ENCODE data around the gene ZNF609.
"Not testable (repeated sequence)": the region's sequence is repeated elsewhere in the genome, so short reads cannot be mapped to it uniquely, and the experiment has no call there.

Gene ZNF609

DNA sequence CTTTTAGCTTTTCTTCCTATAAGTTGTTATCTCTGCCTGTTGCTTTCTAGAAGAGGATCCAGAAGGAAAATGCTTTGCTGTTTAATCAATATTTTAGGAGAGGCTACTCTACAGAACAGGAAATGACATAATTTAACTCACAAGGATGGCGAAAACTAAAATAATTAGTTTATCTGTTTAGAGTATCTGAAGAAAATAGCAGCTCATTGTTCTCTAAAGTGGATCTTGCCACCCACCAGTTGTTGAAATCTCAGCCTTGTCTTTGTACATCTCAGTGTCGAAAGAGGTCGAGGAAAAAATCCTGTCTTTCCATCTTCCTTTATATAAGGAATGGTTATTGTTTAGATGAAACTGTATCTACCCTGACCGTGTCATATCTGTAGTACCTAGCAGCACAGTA, 126.6 kb downstream of the ZNF609 start:
- no peak for DNase-seq

DNA sequence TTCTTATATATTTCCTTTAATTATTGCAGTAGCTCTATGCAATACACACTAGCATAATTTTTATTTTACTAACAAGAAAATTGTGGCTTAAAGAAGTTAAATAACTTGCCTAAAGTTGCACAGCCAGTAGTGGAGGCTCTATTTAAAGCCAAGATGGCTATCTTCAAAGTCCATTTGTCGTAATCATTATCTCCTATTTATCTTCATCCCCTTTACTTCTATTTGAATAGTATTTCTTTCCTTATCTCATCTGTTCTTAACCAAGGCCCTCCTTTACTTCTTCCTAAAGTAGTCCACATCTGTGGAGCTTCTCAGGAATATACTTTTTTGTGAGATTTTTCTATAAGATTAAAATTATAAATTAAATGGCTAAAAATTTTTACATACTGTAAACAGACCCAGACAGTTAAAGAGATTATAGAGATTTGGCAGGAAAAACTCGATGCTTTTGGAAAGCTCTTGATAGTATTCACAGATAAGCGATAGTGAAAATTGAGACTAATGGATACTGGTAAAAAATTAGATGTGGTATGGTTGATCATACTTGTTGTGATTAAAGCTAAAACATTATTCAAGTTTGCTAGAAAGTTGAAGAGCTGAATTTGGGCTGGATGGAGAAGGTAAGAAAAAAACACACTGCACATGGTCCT, 129.2 kb downstream of the ZNF609 start:
- no peak for DNase-seq

DNA sequence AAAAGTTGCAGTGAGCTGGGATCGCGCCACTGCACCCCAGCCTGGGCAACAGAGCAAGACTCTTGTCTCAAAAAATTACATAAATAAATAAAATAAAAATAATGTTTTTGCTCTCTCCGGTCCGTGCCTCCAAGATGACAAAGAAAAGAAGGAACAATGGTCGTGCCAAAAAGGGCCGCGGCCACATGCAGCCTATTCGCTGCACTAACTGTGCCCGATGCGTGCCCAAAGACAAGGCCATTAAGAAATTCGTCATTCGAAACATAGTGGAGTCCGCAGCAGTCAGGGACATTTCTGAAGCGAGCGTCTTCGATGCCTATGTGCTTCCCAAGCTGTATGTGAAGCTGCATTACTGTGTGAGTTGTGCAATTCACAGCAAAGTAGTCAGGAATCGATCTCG, 132.5 kb downstream of the ZNF609 start:
- DNase-seq: not testable (repeated sequence)

DNA sequence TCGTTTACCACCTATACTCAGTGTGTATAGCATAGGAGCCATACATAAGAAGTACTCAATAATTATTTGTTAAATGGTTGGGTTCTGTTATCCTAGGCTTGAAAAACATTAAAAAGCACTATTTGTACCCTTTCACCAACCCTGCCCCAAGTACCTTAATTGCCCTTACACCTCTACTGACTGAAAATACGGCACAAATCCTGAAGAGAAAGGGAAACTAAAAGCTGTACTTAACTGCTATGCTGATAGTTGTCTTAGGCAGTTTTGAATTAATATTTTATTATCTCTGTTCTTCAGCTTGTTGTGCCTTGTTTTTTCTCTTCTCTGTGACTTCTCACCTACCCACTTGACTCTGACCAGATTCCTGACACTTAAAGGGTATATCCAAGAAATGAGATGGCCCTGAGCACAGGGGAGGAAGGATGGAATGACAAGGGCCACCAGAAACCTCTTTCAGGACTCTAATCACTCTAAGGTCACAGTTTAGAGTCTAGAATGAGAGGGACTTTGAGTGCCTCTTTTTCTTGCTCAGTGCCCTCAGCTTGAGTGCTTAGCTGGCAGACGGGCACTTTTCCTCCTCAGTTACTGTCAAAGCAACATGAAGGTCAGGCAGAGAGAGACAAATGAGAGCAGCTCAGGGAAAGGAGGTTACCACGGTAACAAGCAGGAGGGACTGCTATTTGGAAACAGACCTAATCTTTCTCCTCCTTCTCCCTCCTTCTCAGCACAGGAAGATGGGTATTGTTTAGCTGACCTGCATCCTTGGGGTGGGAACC, 136.5 kb downstream of the ZNF609 start:
- DNase-seq: peak in 1 of 2 experiments; percentile 51

DNA sequence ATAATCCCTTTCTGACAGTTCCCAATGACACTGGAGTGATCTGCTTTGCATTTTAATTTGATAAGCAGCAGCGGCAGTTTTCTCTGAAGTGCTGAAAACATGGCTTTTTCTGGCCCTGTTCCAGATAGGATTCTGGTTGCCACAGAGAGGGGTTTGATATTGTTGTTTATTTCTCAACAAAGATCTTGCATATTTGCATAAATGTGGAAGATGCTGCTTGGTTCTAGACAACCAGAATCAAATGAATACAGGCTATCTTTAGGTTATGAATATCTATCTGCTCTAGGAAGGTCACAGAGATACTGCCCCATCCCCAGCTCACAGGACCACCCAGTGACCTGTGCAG, 137.1 kb downstream of the ZNF609 start:
- DNase-seq: no peak

DNA sequence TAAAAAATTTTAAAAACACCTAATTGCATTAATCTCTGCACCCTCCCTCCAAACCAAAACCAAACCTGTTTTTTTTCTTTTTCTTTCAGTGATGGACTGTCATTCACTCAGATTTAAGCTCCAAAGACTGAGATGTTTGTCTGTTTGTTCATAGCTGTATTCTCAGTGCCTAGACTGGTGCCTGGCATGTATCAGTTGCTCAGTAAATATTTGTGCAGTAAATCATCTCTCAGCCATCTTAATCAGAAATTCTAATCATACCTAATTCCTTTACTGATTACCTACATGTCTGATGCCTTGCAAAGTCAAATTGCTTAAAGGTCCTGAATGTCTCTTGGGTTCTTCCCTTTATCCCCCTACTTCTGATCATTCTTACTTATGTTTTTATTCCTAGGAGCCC, 138.8 kb downstream of the ZNF609 start:
- no peak for DNase-seq

DNA sequence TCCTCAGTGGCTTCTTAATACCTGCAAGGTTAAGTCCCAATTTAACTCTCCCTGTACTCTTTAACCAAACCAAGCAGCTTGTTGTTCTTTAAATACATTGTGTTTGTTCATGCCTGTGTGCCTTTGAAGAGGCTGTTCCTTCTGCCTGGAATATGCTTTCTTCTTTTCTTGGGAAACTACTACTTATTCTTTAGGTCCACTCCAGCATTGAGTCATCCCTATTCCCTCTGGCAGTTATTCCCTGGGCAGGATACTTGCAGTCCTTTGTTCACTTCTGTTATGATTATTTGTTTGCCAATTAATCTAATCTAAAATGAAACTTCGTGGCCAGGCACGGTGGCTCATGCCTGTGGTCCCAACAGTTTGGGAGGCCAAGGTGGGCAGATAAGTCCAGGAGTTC, 139.3 kb downstream of the ZNF609 start:
- DNase-seq: no peak

DNA sequence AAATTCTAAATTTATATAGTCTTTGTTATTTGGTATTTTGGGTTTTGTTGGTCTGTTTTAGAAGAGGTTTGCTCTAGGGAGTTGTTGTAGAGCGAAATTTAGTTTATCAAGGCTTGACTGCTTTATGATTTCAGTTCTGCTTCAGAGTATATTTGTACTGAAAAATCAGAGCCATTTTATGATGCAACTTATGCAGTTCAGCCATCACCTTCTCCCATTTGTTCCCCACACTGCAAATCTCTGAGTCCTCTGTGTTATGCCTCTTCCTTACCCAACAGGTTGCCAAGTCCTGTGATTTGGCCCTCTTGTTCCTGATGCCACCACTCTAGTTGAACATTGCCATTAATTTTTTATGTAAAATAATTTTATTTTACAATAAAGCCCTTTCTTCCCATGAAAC, 140.4 kb downstream of the ZNF609 start:
- DNase-seq: no peak

DNA sequence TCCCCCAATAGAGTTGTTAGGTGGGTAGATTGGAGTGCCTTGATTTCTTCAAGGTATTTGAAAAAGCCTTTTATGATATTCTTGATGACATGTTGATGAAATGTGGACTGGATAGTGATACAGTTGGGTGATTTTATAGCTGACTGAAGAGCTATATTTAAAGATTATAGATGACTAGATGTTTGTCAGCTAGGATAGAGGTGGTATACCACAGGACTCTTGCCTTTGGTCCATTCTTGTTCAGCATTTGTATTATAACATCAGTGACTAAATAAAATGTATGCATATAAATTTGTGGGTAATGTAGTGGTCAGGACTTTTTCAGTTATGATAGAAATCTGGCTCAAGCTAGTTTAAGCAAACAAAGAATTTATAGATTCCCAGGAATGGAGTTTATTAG, 143.9 kb downstream of the ZNF609 start:
- DNase-seq: no peak

DNA sequence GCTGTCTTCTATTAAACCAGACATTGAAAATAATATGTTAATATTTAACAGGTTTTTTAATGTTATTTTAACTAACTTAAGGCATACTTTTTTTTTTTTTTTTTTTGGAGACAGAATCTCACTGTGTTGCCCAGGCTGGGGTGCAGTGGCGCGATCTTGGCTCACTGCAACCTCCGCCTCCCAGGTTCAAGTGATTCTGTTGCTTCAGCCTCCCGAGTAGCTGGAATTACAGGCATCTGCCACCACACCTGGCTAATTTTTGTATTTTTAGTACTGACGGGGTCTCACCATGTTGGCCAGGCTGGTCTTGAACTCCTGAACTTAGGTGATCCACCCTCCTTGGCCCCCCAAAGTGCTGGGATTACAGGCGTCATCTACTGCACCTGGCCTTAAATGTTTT, 147.0 kb downstream of the ZNF609 start:
- not testable (repeated sequence) for DNase-seq

DNA sequence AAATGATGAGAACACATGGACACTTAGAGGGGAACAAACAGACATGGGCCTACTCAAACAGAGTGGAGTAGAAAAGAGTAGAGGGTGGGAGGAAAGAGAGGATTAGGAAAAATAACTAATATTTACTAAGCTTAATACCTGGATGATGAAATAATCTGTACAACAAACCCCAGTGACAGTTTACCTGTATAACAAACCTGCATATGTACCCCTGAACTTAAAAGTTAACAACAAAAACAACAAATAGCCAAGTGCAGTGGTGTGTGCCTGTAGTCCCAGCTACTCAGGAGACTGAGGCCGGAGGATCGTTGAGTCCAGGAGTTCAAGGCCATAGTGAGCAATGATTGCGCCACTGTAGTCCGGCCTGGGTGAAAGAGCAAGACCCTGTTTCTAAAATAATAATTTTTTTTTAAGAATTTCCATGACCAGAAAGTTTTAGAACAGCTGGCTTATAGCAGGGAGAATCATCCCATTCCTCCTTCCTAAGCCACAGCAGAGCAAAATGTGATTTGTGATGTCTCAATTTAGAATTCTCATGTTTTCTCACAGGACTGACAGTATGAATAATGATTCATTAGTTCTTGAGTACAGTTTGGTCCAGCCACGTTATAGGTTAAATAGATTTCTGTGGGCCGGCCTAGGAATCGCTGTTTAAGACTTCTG, 150.0 kb downstream of the ZNF609 start:
- no peak for DNase-seq

DNA sequence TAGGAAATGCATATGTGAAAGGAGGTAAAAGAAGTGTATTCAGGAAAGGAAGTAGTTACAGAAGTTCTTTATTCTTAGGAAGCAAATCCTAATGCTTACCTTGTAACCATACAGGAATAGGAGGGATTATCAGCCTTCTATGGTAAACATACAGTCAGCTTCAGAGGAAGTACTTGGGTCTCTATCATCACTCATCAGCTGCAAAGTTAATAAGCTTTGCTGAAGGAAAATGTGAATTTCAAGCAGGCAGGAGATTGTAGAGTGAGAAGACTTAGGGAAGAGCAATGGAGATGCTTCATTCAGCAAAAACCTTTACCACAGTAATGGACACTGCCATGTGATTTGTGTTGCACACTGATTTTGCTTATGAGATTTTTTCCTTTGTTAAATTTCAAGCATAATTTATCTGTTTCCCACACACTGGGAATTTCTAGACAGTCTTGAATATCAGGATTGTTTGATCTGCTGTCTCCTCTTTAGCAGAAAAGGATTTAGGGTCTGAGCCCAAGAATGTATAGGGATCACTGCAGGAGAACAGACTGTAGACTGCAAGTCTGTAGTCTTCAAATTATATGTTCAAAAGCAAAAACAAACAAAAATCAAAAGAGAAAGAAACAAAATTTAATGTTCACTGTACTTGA, 150.8 kb downstream of the ZNF609 start:
- no peak for DNase-seq

DNA sequence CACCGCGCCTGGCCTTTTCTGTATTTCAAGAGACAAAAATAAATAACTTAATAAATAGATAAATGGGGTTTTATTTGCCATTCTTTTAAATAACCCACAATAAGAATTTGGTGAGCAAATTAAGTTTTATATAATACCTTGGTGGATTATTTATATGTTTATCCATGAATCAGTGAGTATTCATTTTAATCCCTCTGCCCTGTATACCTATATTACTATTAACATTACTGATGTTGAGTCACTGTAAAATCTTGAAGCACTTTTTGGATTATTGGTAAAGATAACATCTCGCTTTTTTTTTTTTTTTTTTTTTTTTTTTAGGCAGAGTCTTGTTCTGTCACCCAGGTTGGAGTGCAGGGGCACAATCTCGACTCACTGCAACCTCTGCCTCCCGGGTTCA, 154.1 kb downstream of the ZNF609 start:
- DNase-seq: no peak

DNA sequence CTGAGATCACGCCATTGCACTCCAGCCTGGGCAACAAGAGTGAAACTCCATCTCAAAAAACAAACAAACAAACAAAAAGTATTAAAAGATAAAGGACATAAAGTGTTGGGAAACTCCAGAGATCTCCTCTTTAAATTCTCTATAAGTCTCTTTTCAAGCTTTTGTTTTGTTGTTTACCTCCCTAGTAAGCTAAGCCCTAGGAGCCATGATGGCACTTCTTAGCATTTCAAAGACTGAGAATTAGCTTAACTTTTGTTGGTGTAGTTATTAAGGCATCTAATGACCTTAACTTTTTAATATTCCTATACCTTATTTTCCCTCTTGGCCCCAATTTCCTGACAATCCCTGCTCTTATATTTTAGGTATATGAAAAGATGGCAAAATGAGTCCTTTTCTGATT, 157.3 kb downstream of the ZNF609 start:
- DNase-seq: no peak

DNA sequence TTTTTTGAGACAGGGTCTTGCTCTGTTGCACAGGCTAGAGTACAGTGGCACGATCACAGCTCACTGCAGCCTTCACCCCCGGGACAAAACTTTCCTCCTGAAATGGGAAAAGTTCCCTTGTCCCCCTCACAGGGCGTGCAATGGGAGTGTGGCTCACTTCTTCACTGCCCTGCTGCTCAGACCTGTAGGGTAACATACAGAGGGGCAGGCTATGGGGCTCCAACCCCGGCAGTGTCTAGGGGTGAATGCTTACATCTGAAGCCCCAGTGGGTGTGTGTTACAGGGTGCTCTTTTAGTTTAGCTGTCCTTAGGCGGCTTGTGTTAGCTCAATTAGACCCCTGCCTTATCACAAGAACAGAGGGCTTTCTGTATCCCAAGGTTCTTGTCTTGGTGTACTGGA, 157.8 kb downstream of the ZNF609 start:
- no peak for DNase-seq

DNA sequence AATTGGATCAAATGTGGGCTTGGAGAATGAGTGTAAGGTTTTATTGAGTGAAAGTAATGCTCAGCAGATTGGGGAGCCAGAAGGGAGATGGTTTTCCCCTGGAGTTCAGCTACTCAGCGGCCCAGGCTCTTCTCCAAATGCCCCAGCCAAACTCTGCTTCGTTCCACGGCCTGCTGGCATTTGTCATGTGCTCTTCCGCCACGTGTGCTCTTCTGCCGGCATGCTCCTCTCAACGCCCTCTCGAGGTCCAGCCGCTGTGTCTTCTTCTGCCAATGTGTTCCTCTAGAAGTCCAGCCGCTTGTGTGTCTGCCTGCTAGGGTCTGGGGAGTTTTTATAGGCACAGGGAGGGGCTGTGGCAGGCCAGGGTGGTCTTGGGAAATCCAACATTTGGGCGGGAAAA, 158.2 kb downstream of the ZNF609 start:
- no peak for DNase-seq

DNA sequence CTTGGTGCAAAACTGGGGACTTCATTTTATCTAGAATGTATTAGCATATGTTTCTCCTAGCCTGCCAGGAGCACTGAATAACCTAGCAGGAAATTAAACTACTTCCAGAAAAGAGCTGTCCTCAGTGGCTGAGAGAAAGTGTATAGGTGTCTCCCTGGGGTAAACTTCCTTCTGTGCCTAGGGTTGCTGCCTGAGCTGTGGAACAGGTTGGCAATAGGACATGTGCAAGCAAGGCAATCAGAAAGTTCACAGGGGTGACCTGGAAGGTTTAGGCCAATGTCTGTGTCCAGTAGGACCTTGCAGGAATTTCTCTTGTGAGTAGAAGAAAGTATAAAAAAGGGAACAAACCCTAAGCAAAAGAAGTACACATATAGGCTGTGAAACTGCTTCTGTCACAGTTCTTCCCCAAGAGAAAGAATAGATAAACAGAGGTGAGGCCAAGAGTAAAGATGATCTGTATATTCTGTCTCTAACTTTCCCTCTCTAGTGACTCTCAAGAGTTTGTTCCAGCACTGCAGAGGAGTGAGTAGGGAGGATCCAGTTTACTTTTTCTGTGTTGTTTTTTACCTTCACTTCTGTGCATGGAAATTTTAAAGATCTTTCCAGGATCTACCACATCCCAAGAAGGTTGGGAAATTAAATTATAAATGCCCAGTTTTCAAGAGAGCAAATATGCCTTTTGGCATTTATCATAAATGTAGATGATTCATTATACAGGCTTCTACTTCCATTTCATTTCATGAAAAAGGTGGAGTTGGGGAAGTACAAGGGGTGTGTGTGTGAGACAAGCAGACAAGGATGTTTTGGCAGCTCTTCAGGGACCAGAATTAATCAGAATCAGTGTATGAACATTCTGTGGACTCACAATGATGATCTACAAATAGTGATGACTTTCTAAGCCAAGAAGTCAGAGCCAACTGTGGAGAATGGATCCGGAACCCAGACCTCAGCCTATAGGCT, 159.8 kb downstream of the ZNF609 start:
- no peak for DNase-seq

DNA sequence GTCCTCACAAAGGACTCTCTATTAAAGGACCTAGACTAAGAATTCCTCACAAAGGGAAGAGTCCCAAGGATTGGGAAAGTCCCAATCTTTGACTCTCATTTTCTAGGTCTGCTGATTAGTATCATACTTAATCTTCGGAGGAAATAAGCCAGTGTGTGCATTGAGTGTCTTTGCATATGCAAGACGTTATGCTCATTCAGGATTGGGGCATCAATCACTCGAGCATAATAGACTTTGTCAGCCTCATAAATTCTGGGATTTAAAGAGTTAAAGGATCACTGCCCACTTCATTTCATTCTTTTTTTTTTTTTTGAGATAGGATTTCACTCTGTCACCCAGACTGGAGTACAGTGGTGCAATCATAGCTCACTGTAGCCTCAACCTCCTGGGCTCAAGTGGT, 160.7 kb downstream of the ZNF609 start:
- DNase-seq: no peak

DNA sequence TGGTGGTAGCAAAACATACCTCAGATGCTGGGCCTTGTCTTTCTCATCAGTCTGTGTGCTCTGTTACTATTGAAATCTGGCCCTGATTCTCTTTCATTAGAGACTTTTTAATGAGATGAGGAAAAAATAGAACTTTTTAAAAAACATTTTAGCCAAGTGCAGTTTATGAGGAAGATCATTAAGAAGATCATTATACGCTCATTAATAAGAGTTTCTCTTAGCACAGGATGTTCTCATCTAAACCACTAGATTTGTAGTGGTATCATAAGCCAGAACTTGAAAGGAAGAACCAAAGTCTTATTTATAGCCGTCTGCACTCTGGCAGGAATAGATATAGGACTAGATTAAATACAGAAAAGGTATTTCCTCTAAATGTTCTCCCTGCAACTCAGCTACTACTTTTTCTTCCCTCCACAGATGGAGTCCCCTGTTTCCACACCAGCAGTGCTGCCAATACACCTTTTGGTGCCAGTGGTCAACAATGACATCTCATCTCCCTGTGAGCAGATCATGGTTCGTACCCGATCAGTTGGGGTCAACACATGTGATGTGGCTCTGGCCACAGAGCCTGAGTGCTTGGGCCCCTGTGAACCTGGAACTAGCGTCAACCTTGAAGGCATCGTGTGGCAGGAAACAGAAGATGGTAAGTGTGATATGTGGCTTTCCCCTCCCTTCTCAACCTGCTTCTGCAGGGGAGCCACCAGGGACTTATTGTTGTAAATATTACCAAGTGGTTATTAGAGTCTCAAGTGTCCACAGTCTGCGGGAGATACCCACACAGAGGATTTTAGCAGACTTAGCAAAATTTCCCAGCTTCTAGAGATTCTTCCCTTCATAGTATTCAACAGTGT, 162.3 kb downstream of the ZNF609 start:
- DNase-seq: no peak

DNA sequence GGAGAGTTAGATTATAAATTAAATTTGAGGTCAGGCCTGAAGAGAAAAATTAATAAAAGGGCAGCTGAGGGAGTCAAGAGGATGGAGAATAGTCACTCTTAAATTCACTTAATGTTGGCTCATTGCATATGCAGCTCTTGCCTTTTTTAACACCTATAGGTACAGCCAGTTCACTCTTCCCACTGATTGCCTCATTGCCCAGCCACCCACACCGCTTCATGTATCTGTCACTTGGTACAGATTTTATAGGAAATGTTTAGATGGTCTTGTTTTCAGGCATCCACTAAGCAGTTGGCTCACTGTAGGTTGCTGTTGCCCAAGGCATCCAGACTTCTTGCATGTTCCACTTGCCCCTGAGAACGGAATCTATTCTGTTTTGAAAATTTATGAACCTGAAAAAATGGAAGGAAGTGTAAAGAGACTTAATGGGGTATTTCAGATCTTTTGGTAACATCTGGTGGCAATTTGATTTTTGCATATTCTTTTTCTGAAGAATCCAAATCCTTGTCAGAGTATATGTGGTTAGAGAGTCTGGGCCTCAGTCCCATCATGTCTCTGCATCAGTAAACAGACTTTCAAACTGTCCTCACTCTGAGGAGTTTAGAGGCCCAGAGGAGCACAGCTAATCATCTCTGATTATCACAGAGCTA, 163.1 kb downstream of the ZNF609 start:
- no peak for DNase-seq

DNA sequence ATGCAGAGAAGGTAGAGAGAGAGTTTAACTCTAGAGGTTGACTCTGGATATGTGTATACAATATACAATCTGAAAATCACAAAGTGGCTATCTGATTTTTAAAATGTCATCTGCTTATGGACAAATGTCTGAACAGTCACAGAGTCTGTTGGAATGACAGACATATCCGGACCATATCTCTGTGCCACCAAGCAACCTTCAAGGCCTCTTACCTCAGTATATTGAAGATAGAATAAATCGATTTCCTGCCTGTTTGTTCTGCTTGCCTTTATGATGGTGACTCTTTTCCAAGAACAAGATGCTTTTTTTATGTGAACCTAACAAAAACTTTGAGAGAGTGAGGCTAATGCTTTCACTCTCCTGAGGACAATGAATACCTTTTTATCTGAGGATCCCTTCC, 163.9 kb downstream of the ZNF609 start:
- no peak for DNase-seq
